K562 (cell line): Measurements from ENCODE around the gene RGMA. TPM values are rescaled to one million over a fixed set of nuclear protein-coding genes. Genes with fewer than 3 reads are reported as not detected.

ENCODE experiments used
- ATAC-seq: fragments of 200-7000 bp; cut with Tn5 transposase; 3 replicates; pipeline ENCODE4 v1.9.1; 2020; ENCODE audit warnings: moderate library complexity
- BruUV-seq: library from RNA; stranded (reverse); fragments of 400-500 nt; replicated peaks from 2 replicates; lab custom pipeline; 2021; lab: Mats Ljungman, UMichigan
- CTCF ChIA-PET: fragments of 300-600 bp; formaldehyde crosslinking; extraction: SDS; loops from one replicate; lab custom pipeline; 2021; ENCODE audit warnings: low intra/inter-chr PET ratio; lab: Yijun Ruan, JAX
- POLR2A ChIA-PET: fragments of 300-600, 350-650 bp; sonication (Branson Sonifier 250); formaldehyde crosslinking; extraction: SDS; loops from one replicate; lab custom pipeline; 2021; ENCODE audit warnings: antibody characterized with exemption, inconsistent platforms; lab: Yijun Ruan, JAX
- DNase-seq, 4 experiments: peaks; one replicate each; pipeline versions ENCODE4 v3.0.0 to v3.0.0-alpha.2; 2011 to 2018; ENCODE audit warnings: low spot score in 3 of 4, mixed read lengths in 3 of 4; ENCODE audit errors: extremely low read depth in 1 of 4
- FAIRE-seq: peaks from 2 replicates; lab custom pipeline; 2011; peaks lifted over from hg19 to GRCh38; lab: Jason Lieb, UNC
- H2AFZ ChIP-seq: 2 replicates; pipeline ENCODE4 v1.6.0; 2011; ENCODE audit warnings: low read depth, low read length, control low read depth, inconsistent platforms
- H3K27ac ChIP-seq: fragments of 200-600 bp; 3 replicates; pipeline ENCODE4 v1.8.0; 2011; ENCODE audit warnings: low read depth, mild to moderate bottlenecking, control low read depth, inconsistent platforms, low read length, moderate library complexity, mixed read lengths; ENCODE audit errors: extremely low read depth
- H3K27me3 ChIP-seq, 2 experiments: fragments of 300-600 bp in 1 of 2; 2 replicates in 1 of 2; 3 replicates in 1 of 2; pipeline versions ENCODE4 v1.6.0 to v1.8.0; 2011; ENCODE audit warnings: inconsistent platforms in 2 of 2, low read length in 2 of 2, mild to moderate bottlenecking in 1 of 2, mixed read lengths in 1 of 2, moderate library complexity in 1 of 2; ENCODE audit not compliant: control insufficient read depth in 2 of 2, insufficient read depth in 2 of 2
- H3K36me3 ChIP-seq: fragments of 300-600 bp; 3 replicates; pipeline ENCODE4 v1.8.0; 2011; ENCODE audit warnings: mild to moderate bottlenecking, low read length, inconsistent platforms; ENCODE audit not compliant: control insufficient read depth, insufficient read depth
- H3K4me1 ChIP-seq, 2 experiments: fragments of 200-600 bp in 1 of 2; replicated peaks in 1 of 2; 2 replicates in 1 of 2; 3 replicates in 1 of 2; pipeline versions ENCODE4 v1.5.1 to v1.8.0; 2011; ENCODE audit warnings: inconsistent platforms in 2 of 2, low read length in 2 of 2, mild to moderate bottlenecking in 1 of 2, mixed read lengths in 1 of 2, moderate library complexity in 1 of 2; ENCODE audit not compliant: control insufficient read depth in 2 of 2, insufficient read depth in 2 of 2
- H3K4me2 ChIP-seq: 2 replicates; pipeline ENCODE4 v1.6.1; 2011; ENCODE audit warnings: low read length, control low read depth, inconsistent platforms, mixed read lengths; ENCODE audit not compliant: insufficient read depth
- H3K4me3 ChIP-seq: fragments of 200-600 bp; sonication (generic), shearing (Covaris generic); 2 replicates; pipeline ENCODE4 v1.5.1; 2016; ENCODE audit warnings: control low read depth, inconsistent platforms
- H3K79me2 ChIP-seq: fragments of 200-600 bp; 3 replicates; pipeline ENCODE4 v1.8.0; 2011; ENCODE audit warnings: low read length, inconsistent platforms; ENCODE audit not compliant: control insufficient read depth, insufficient read depth
- H3K9ac ChIP-seq, 2 experiments: 2 replicates each; pipeline versions ENCODE4 v1.6.0 to v1.6.1; 2011; ENCODE audit warnings: low read depth in 2 of 2, low read length in 2 of 2, control low read depth in 1 of 2, inconsistent platforms in 1 of 2, mild to moderate bottlenecking in 1 of 2, mixed read lengths in 1 of 2; ENCODE audit not compliant: insufficient read depth in 1 of 2
- H3K9me1 ChIP-seq: one replicate; pipeline ENCODE4 v1.6.0; 2011; ENCODE audit warnings: inconsistent platforms, mild to moderate bottlenecking, low read length, moderate library complexity; ENCODE audit not compliant: control insufficient read depth, insufficient read depth
- H3K9me3 ChIP-seq: replicated peaks from 2 replicates; pipeline ENCODE4 v1.5.1; 2011; ENCODE audit warnings: low read depth, low read length, inconsistent platforms; ENCODE audit not compliant: control insufficient read depth, insufficient read depth
- H4K20me1 ChIP-seq: replicated peaks from 2 replicates; pipeline ENCODE4 v1.6.1; 2011; ENCODE audit warnings: low read length, inconsistent platforms, mixed read lengths; ENCODE audit not compliant: control insufficient read depth, insufficient read depth
- ELF2 ChIP-seq: fragments of 250-450 bp; sonication (Bioruptor Pico); IDR thresholded peaks from 2 replicates; pipeline ENCODE4 v1.5.0; 2021; ENCODE audit warnings: mild to moderate bottlenecking
- MNT ChIP-seq, 2 experiments: fragments of 450-650 bp; conservative IDR thresholded peaks; 2 replicates each; pipeline ENCODE4 v1.6.1; 2017; ENCODE audit warnings: mild to moderate bottlenecking in 2 of 2, moderate library complexity in 2 of 2
- SMAD1 ChIP-seq: fragments of 150-350 bp; IDR thresholded peaks from 2 replicates; pipeline ENCODE4 v1.6.1; 2014; ENCODE audit warnings: low read length, low read depth; ENCODE audit not compliant: partially characterized antibody
- TEAD2 ChIP-seq: fragments of 450-650 bp; IDR thresholded peaks from 2 replicates; pipeline ENCODE4 v1.6.1; 2016; ENCODE audit warnings: missing genetic modification characterization, control low read depth, missing compliant biosample characterization
- YY1 ChIP-seq, 3 experiments: IDR thresholded peaks; 2 replicates each; pipeline ENCODE4 v1.6.1; 2011; ENCODE audit warnings: low read length in 2 of 3, mild to moderate bottlenecking in 2 of 3, moderate library complexity in 2 of 3, borderline replicate concordance in 1 of 3, control low read depth in 1 of 3, low read depth in 1 of 3; ENCODE audit not compliant: insufficient read depth in 3 of 3, insufficient replicate concordance in 2 of 3, control insufficient read depth in 1 of 3, insufficient read length in 1 of 3; ENCODE audit errors: extremely low read depth in 1 of 3
- ZKSCAN1 ChIP-seq: fragments of 150-350 bp; IDR thresholded peaks from 2 replicates; pipeline ENCODE4 v1.6.1; 2016; ENCODE audit warnings: low read depth, low read length
- ZNF134 ChIP-seq: fragments of 250-450 bp; sonication (Bioruptor Pico); conservative IDR thresholded peaks from 2 replicates; pipeline ENCODE4 v1.4.0; 2020
- ZNF224 ChIP-seq: sonication (generic); formaldehyde crosslinking; IDR thresholded peaks from 2 replicates; pipeline ENCODE4 v1.8.0; 2022; ENCODE audit warnings: mild to moderate bottlenecking, missing genetic modification reagents
- ZNF695 ChIP-seq: fragments of 450-650 bp; formaldehyde crosslinking; IDR thresholded peaks from 2 replicates; pipeline ENCODE4 v1.4.0; 2020; ENCODE audit warnings: mild to moderate bottlenecking, moderate library complexity
- WGBS: fragments of 100-300 bp; shearing (Covaris generic); methylation state at CpG from one replicate; pipeline ENCODE4 v1.1.6; 2016; ENCODE audit warnings: low coverage, mixed read lengths; ENCODE audit not compliant: insufficient coverage; ENCODE audit errors: missing lambda C conversion rate; 5-methylcytosine and 5-hydroxymethylcytosine counted together
- in situ Hi-C: fragments of 300-500 bp; cut with MboI; formaldehyde crosslinking; loops from 4 replicates; pipeline ENCODE4 v1.15.0; 2018; ENCODE audit warnings: inconsistent platforms, mixed read lengths
- intact Hi-C: fragments of 100-400 bp; cut with micrococcal nuclease; formaldehyde crosslinking; loops from 2 replicates; pipeline ENCODE4 v1.14.2; 2022
- polyA plus RNA-seq, 8 experiments: library from polyadenylated mRNA; depleted of rRNA in 4 of 8; stranded (reverse) in 5 of 8; unstranded in 3 of 8; fragments of >200 nt; fragmentation: Nextera tagmentation in 2 of 8; fragmentation: Illumina TruSeq in 1 of 8; extraction: Ambion mirVana in 2 of 8; extraction: Trizol in 1 of 8; gene quantifications; 2 replicates each; pipeline versions ENCODE4 v1.2.1 to v1.2.3, GENCODE V29; 2011 to 2014; ENCODE audit warnings: inconsistent platforms in 1 of 8, missing spikeins in 1 of 8
- total RNA-seq, 7 experiments: library from RNA; depleted of rRNA in 6 of 7; stranded (reverse); fragments of >200 nt in 6 of 7; fragmentation: Illumina TruSeq in 2 of 7; extraction: Trizol in 2 of 7; gene quantifications; 2 replicates each; pipeline versions ENCODE4 v1.2.1 to v1.2.3, GENCODE V29; 2011 to 2021; ENCODE audit warnings: low replicate concordance in 1 of 7

The RGMA gene
- total and polyA plus RNA-seq, 9 of the 15 experiments (the other 6 are each of a cell fraction or from before 2014, with no cell fraction given) = 0.03 to 0.05 (median 0.03) TPM; not detected in 6

DNA sequence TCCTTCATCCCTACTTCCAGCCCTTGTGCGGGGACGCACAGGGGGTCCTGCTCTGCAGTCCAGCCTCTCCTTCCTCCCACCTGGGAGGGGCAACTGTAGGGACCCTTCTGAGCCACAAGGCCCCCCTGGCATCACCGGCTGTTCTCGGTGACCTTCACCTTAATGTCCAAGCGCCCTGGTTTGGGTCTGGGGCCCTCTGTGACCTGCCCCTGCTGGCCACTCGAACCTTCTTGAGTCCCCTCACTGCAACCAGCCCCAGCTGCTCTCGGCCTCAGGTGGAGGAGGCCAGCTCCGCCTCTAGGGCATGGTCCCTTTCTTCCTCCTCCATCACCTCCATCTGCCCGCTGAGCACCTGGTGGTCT is 57.9 kb downstream of the RGMA start:
- Histone ChIP-seq H3K9me3 (no peaks in the 10 kb centered on the region), H3K9ac (0 out of 4 replicates have a peak overlapping the region, but pooled peaks of 1 of the 2 experiments have one; percentile 67)
- FAIRE-seq = no peak
- WGBS = 6% methylated on average over 7 of the region's 9 CpGs
- TF ChIP-seq ZKSCAN1 (no peak), ZNF134 (CRISPR knock-in tag) (no peak), YY1 (IDR thresholded peaks at IDR 0.05; ENCODE audit: borderline replicate concordance in 1 of 3, control insufficient read depth in 1 of 3, extremely low read depth in 1 of 3, insufficient read depth in 3 of 3, insufficient read length in 1 of 3, insufficient replicate concordance in 2 of 3, low read depth in 1 of 3, low read length in 2 of 3) (no peak), MNT (conservative IDR thresholded peaks at IDR 0.05) (no peak), ELF2 (CRISPR knock-in tag) (no peak), ZNF695 (CRISPR knock-in tag) (no peak), ZNF224 (CRISPR knock-in tag) (0 out of 2 replicates have a peak, but pooled peaks have one; percentile 56), SMAD1 (no peak), TEAD2 (no peak)
- TF ChIP-seq, all 486 proteins: peak for 1
- no peak overlapping the region for H3K4me2 ChIP-seq
- ChIA-PET POLR2A (interaction anchor here (0.9 kb wide), 1 partner anchor 14 kb away, joined by 3 read pairs; no protein-coding TSS in a partner anchor), CTCF (interaction anchor here (0.8 to 3.3 kb wide), 3 partner anchors 21 to 1293 kb away, joined by 3 to 24 read pairs (median 7); no protein-coding TSS in a partner anchor)
- in situ Hi-C loops = loop anchor here (25.0 kb wide), 1 partner anchor 1281 kb away; no protein-coding TSS in a partner anchor
- ATAC-seq = no peak
- peaks cover 1% of the 10 kb centered on the region for H3K9me1 ChIP-seq
- intact Hi-C loops = loop anchor here (2.0 to 10.0 kb wide), 2 partner anchors 236 to 1294 kb away; no protein-coding TSS in a partner anchor
- 0 out of 2 replicates have a peak overlapping the region, but pooled peaks have one; percentile 45 for H2AFZ ChIP-seq
- H3K79me2 ChIP-seq = no peaks in the 10 kb centered on the region
- H3K27ac ChIP-seq = no peak overlapping the region
- H3K36me3 ChIP-seq = peaks cover 18% of the 10 kb centered on the region; the same call in 2 of the 3 replicates
- no peaks in the 10 kb centered on the region for H3K27me3 ChIP-seq
- no peak for DNase-seq
- peaks cover 3 to 24% of the 10 kb centered on the region in 2 experiments; a peak in 4 of 5 replicates for H3K4me1 ChIP-seq
- H3K4me3 ChIP-seq = no peak overlapping the region
- BruUV-seq = no TSS peak
- peaks cover 14% of the 10 kb centered on the region for H4K20me1 ChIP-seq
